Measurements from ENCODE around the gene MTG2.

- TF ChIP-seq CTCF (IDR thresholded peaks at IDR 0.05; ENCODE audit: insufficient read depth, low read depth, low read length) (no peak), EZH2 (IDR thresholded peaks at IDR 0.05; ENCODE audit: insufficient read depth, low read length) (no peak)
Measured at GRCh38 chr20:62181808-62182207, 1.0 kb upstream of the MTG2 start.

Measured in astrocyte (in vitro differentiated cells and primary cell).